K562 (cell line): ENCODE results near the gene HSD17B8. TPM values are rescaled to one million over a fixed set of nuclear protein-coding genes. Genes with fewer than 3 reads are reported as not detected.

Experiments used
- ATF3 ChIP-seq, 2 experiments: fragments of 450-650 bp in 1 of 2; sonication (generic) in 1 of 2; formaldehyde crosslinking in 1 of 2; IDR thresholded peaks in 1 of 2; conservative IDR thresholded peaks in 1 of 2; 2 replicates each; pipeline versions ENCODE4 v1.6.1 to v1.8.1; 2016 to 2023; ENCODE audit warnings: mild to moderate bottlenecking in 2 of 2, moderate library complexity in 2 of 2, inconsistent platforms in 1 of 2, missing genetic modification reagents in 1 of 2
- ATF7 ChIP-seq: fragments of 450-650 bp; IDR thresholded peaks from 2 replicates; pipeline ENCODE4 v1.7.1; 2014; ENCODE audit warnings: mild to moderate bottlenecking, moderate library complexity
- CREB3L1 ChIP-seq: fragments of 450-650 bp; IDR thresholded peaks from 2 replicates; pipeline ENCODE4 v1.6.1; 2014; ENCODE audit warnings: low read depth, mild to moderate bottlenecking, moderate library complexity, borderline replicate concordance
- ESRRB ChIP-seq: fragments of 250-450 bp; sonication (Bioruptor Pico); IDR thresholded peaks from 2 replicates; pipeline ENCODE4 v1.5.0; 2020; ENCODE audit warnings: mild to moderate bottlenecking, moderate library complexity, borderline replicate concordance
- HMGN3 ChIP-seq: IDR thresholded peaks from 2 replicates; pipeline ENCODE4 v1.6.1; 2011; ENCODE audit warnings: borderline replicate concordance, low read depth, mild to moderate bottlenecking, mixed read lengths, low read length; ENCODE audit not compliant: insufficient read length; ENCODE audit errors: extremely low read depth
- HNRNPL ChIP-seq: fragments of 200-400 bp; formaldehyde crosslinking; IDR thresholded peaks from 2 replicates; pipeline ENCODE4 v1.6.1; 2017; ENCODE audit warnings: low read depth, mild to moderate bottlenecking, low read length
- KLF16 ChIP-seq: IDR thresholded peaks from 2 replicates; pipeline ENCODE4 v1.6.1; 2016; ENCODE audit warnings: antibody characterized with exemption
- LEF1 ChIP-seq: fragments of 450-650 bp; IDR thresholded peaks from 2 replicates; pipeline ENCODE4 v1.6.1; 2016; ENCODE audit warnings: mild to moderate bottlenecking
- SMARCB1 ChIP-seq: IDR thresholded peaks from 2 replicates; pipeline ENCODE4 v1.6.1; 2011; ENCODE audit warnings: improper control_type of control experiment, low read depth; ENCODE audit not compliant: insufficient read length
- SPI1 ChIP-seq: IDR thresholded peaks from 2 replicates; pipeline ENCODE4 v1.6.1; 2011; ENCODE audit warnings: low read depth, low read length, control low read depth, borderline replicate concordance
- THRAP3 ChIP-seq: fragments of 450-650 bp; IDR thresholded peaks from 2 replicates; pipeline ENCODE4 v1.6.1; 2016; ENCODE audit warnings: mild to moderate bottlenecking, inconsistent platforms, borderline replicate concordance
- THRB ChIP-seq: fragments of 450-650 bp; formaldehyde crosslinking; conservative IDR thresholded peaks from 2 replicates; pipeline ENCODE4 v1.4.0; 2022; ENCODE audit warnings: mild to moderate bottlenecking, missing genetic modification characterization
- TRIM25 ChIP-seq: fragments of 450-650 bp; IDR thresholded peaks from 2 replicates; pipeline ENCODE4 v1.7.0; 2016; ENCODE audit warnings: borderline replicate concordance
- ZBTB49 ChIP-seq: sonication (generic); formaldehyde crosslinking; IDR thresholded peaks from 2 replicates; pipeline ENCODE4 v1.8.0; 2022; ENCODE audit warnings: missing genetic modification reagents, mild to moderate bottlenecking, borderline replicate concordance
- ZNF184 ChIP-seq: sonication (generic); formaldehyde crosslinking; IDR thresholded peaks from 2 replicates; pipeline ENCODE4 v1.5.0; 2020; ENCODE audit warnings: missing genetic modification reagents
- ZNF274 ChIP-seq: IDR thresholded peaks from 2 replicates; pipeline ENCODE4 v1.6.1; 2011; ENCODE audit warnings: low read depth, mild to moderate bottlenecking, low read length, moderate library complexity, borderline replicate concordance
- ZNF668 ChIP-seq: fragments of 250-450 bp; sonication (Bioruptor Pico); IDR thresholded peaks from 2 replicates; pipeline ENCODE4 v1.8.0; 2022; ENCODE audit warnings: mild to moderate bottlenecking, inconsistent platforms
- ZNF766 ChIP-seq: fragments of 200-800 bp; sonication (Bioruptor generic); conservative IDR thresholded peaks from 2 replicates; pipeline ENCODE4 v1.6.1; 2016; ENCODE audit warnings: missing genetic modification characterization, missing compliant biosample characterization
- polyA plus RNA-seq, 8 experiments: library from polyadenylated mRNA; depleted of rRNA in 4 of 8; stranded (reverse) in 5 of 8; unstranded in 3 of 8; fragments of >200 nt; fragmentation: Nextera tagmentation in 2 of 8; fragmentation: Illumina TruSeq in 1 of 8; extraction: Ambion mirVana in 2 of 8; extraction: Trizol in 1 of 8; gene quantifications; 2 replicates each; pipeline versions ENCODE4 v1.2.1 to v1.2.3, GENCODE V29; 2011 to 2014; ENCODE audit warnings: inconsistent platforms in 1 of 8, missing spikeins in 1 of 8
- total RNA-seq, 7 experiments: library from RNA; depleted of rRNA in 6 of 7; stranded (reverse); fragments of >200 nt in 6 of 7; fragmentation: Illumina TruSeq in 2 of 7; extraction: Trizol in 2 of 7; gene quantifications; 2 replicates each; pipeline versions ENCODE4 v1.2.1 to v1.2.3, GENCODE V29; 2011 to 2021; ENCODE audit warnings: low replicate concordance in 1 of 7

Gene HSD17B8
- total and polyA plus RNA-seq, 9 of the 15 experiments (the other 6 are each of a cell fraction or from before 2014, with no cell fraction given) = 3.7 to 35.2 (median 14.2) TPM

GRCh38 chr6:33248932-33249731 is 44.7 kb downstream of the HSD17B8 start (continued):
- peak; percentile 51; the same call in 1 of the 2 replicates for TF ChIP-seq SPI1
- no peak for TF ChIP-seq KLF16
- TF ChIP-seq ZNF668 = no peak; the same call in 1 of the 2 replicates
- TF ChIP-seq ATF7 = peak; percentile 88
- no peak for TF ChIP-seq ZNF274
- TF ChIP-seq SMARCB1 = peak; percentile 25
- no peak for TF ChIP-seq ZBTB49 (CRISPR knock-in tag)
- no peak for TF ChIP-seq ZNF184 (CRISPR knock-in tag)
- TF ChIP-seq ESRRB = 0 out of 2 replicates have a peak, but pooled peaks have one; percentile 53
- 0 out of 2 replicates have a peak, but pooled peaks have one; percentile 66 for TF ChIP-seq TRIM25
- TF ChIP-seq ZNF766 (CRISPR knock-in tag) = no peak
- peak; percentile 30; the same call in 1 of the 2 replicates for TF ChIP-seq CREB3L1
- no peak for TF ChIP-seq ATF3 (IDR thresholded peaks at IDR 0.05)
- TF ChIP-seq ATF3 (CRISPR knock-in tag; conservative IDR thresholded peaks at IDR 0.05) = no peak
- peak; percentile 82; the same call in 1 of the 2 replicates for TF ChIP-seq THRB (CRISPR knock-in tag)
- TF ChIP-seq HMGN3 = peak; percentile 91
- no peak; the same call in 1 of the 2 replicates for TF ChIP-seq THRAP3
- peak; percentile 73; the same call in 1 of the 2 replicates for TF ChIP-seq HNRNPL
- TF ChIP-seq LEF1 = peak; percentile 84
